Fibroblast of villous mesenchyme (primary cell): ENCODE data around the gene TNKS1BP1. TPM values are rescaled to one million over a fixed set of nuclear protein-coding genes. Genes with fewer than 3 reads are reported as not detected.

ENCODE experiments used
- DNase-seq: peaks from one replicate; pipeline ENCODE4 v3.0.0-alpha.2; 2010; ENCODE audit warnings: low read depth
- H3K4me3 ChIP-seq: 2 replicates; pipeline ENCODE4 v1.5.1; 2011; ENCODE audit warnings: low read depth, mild to moderate bottlenecking, low read length
- CTCF ChIP-seq: IDR thresholded peaks from 2 replicates; pipeline ENCODE4 v1.5.1; 2012; ENCODE audit warnings: low read depth, mild to moderate bottlenecking, low read length; ENCODE audit not compliant: insufficient read depth
- total RNA-seq: library from RNA; depleted of rRNA; stranded (reverse); fragments of >200 nt; gene quantifications from 2 replicates; pipeline ENCODE4 v1.2.3, GENCODE V29; 2012

Gene TNKS1BP1
- total RNA-seq, 1 donor: 69.5 TPM

- no peak overlapping the region for H3K4me3 ChIP-seq
- TF ChIP-seq CTCF: no peak
- peak; percentile 51 for DNase-seq
These were observed 6.6 kb downstream of the TNKS1BP1 start for GRCh38 chr11:57318178-57318577.

DNA sequence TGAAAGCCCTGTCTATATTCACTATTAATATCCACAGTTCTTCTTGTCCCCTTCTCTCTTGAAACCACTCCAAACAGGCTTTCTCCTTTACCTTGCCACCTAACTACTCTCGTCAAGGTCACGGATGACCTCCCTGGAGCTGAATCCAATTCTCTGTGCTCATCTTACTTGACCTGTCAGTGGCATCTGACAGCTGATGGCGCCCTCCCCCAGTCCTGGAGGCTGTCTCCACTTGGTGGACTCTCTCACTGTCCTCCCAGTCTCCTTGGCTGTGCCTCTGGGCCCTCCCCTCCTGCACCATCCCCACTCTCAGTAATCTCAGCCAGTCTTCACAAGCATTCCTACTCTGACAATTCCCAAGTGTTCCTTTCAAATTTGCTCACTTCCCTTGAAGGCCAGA is 8.7 kb downstream of the TNKS1BP1 start:
- H3K4me3 ChIP-seq: no peak overlapping the region
- no peak for DNase-seq
- TF ChIP-seq CTCF: no peak

- H3K4me3 ChIP-seq: no peak overlapping the region
- DNase-seq: peak; percentile 73
- TF ChIP-seq CTCF: no peak
These were observed 9.3 kb downstream of the TNKS1BP1 start for GRCh38 chr11:57315491-57315890.

DNA sequence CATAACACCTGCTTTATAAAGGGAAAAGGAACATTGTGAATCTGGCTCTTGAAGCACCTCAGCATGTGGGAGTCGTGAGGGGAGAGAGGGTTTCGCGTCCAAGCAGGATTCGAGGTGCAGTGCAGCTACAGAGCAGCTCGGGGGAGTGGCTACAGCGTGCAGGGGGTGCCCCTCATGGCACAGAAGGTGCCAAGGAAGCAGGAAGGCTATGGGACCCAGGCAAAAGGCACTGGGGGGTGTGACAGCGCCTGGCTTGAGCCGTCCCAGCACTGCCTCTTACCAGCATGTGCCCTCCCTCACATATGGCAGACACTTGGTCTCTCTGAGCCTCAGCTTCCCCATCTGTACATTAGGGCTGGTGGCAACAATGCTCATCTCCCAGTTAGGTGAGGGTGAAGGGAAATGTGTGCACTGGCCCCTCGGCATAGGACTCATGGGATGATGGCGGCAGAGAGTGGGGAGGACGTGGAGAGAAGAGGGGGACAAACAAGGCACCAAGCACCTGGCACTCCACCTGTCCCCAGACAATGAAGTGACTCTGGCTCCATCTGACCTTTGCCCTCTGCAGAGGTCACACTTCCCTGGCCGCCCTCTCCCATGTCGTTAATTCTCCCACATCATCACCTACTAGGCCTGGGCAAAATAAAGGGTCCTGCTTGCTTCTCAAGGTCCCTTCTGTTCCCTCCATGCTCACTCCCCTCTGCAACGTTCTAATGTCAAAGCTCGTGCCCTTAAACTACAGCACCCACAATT is 10.4 kb downstream of the TNKS1BP1 start:
- no peak for TF ChIP-seq CTCF
- H3K4me3 ChIP-seq: no peak overlapping the region
- no peak for DNase-seq

DNA sequence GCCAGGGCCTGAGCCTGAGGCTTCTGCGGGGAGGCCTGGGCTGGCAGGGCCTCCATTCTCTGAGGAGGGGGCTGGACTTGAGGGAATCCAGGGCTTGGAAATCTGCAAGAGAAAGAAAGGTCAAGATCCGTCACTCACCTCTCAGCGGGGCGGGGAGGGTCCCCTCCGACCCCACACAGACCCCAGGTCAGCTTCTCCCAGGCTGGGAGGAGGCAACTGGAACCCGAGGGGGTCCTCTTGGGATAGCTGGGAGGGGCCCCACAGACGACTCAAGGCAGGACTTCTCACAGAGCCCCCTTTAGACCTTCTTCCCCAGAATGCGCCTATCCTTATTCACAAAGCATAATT is 11.0 kb downstream of the TNKS1BP1 start:
- TF ChIP-seq CTCF: no peak
- no peak overlapping the region for H3K4me3 ChIP-seq
- no peak for DNase-seq

- H3K4me3 ChIP-seq: no peak overlapping the region
- TF ChIP-seq CTCF: no peak
- no peak for DNase-seq
These were observed 11.5 kb downstream of the TNKS1BP1 start for GRCh38 chr11:57313071-57313787.

- no peak overlapping the region for H3K4me3 ChIP-seq
- DNase-seq: no peak
- no peak for TF ChIP-seq CTCF
These were observed 12.2 kb downstream of the TNKS1BP1 start for GRCh38 chr11:57312511-57313021.
